WI38 (cell line): ENCODE measurements around the gene ERG.

Source experiments
- H3K4me3 ChIP-seq: 2 replicates; pipeline ENCODE4 v1.5.1; 2011; ENCODE audit warnings: low read depth, mild to moderate bottlenecking, control low read depth, low read length
- TF ChIP-seq, protein P1 (sequence below): IDR thresholded peaks from 2 replicates; pipeline ENCODE4 v1.5.1; 2012; ENCODE audit warnings: low read depth, mild to moderate bottlenecking, control low read depth, low read length

ERG gene

DNA sequence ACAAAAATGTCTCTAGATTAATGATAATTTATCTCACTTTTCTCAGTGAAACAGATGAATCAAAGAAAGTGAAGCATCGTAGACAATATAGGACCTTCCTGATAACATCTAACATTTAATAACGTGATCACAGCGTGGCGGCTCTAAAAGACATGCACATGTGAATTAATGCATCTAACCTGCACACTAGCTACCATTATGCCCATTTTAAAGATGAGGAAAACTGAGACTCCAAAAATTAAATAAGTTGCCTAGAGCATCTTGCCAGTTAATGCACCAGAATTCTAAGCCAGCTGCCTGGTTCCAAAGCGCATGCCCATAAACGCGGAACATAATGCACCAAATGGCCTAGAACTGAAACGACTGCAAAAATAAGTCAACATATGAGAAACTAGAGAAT is 23.5 kb downstream of the ERG start:
- no peak overlapping the region for H3K4me3 ChIP-seq
- TF ChIP-seq, protein P1, sequence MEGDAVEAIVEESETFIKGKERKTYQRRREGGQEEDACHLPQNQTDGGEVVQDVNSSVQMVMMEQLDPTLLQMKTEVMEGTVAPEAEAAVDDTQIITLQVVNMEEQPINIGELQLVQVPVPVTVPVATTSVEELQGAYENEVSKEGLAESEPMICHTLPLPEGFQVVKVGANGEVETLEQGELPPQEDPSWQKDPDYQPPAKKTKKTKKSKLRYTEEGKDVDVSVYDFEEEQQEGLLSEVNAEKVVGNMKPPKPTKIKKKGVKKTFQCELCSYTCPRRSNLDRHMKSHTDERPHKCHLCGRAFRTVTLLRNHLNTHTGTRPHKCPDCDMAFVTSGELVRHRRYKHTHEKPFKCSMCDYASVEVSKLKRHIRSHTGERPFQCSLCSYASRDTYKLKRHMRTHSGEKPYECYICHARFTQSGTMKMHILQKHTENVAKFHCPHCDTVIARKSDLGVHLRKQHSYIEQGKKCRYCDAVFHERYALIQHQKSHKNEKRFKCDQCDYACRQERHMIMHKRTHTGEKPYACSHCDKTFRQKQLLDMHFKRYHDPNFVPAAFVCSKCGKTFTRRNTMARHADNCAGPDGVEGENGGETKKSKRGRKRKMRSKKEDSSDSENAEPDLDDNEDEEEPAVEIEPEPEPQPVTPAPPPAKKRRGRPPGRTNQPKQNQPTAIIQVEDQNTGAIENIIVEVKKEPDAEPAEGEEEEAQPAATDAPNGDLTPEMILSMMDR, result no peak

DNA sequence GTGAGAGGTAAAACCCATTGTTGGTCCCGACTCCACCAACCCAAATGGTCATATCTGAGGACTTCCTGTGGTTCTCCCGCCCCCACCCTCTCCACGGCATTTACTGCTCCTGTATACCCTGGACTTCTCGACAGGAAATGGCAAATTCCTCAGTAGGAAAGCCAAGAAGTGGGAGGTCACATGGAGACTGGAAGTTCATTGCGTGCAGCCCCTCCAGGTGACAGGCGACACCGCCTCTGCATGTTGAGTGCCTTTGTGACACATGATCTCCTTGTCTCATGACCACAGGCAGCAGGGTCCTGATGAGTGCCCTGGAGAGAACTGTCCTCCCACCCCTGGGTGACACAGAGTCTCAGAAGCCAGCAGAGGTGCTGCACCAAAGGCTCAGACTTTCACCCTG is 24.2 kb downstream of the ERG start:
- TF ChIP-seq, protein P1, result no peak
- H3K4me3 ChIP-seq, result no peak overlapping the region

DNA sequence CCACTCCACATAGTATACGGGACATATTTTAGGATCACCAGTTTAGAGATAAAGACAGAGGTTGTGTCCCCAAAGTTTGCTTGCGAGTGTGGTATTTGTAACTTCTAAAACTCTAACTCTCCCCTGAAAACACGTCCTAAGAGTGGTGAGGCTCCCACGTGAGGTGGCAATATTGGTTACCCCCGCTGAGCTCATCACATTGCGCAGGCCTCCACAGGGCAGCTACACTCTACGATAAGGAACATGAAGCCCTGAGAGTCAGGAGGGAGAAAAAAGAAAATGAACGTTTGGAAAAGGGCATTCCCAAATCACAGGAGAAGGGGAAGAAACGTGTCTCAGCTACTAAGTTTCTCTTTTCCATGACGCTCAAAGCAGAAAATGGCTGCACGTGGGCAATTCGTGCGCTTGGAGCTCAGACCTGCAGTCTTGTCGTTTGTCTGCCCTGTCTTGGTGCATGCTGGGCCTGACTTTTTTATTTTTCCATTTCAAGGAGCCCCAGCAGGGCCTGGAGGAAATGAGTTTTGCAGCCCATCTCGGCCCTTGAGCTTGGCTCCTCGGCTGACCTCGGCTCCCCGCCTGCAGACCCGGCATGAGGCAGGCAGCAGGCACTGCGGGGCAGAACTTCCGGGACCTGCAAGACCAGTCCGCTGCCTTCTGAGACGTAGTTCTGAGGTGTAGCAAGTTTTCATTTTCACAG is 25.7 kb downstream of the ERG start:
- TF ChIP-seq, protein P1, result no peak
- no peak overlapping the region for H3K4me3 ChIP-seq

DNA sequence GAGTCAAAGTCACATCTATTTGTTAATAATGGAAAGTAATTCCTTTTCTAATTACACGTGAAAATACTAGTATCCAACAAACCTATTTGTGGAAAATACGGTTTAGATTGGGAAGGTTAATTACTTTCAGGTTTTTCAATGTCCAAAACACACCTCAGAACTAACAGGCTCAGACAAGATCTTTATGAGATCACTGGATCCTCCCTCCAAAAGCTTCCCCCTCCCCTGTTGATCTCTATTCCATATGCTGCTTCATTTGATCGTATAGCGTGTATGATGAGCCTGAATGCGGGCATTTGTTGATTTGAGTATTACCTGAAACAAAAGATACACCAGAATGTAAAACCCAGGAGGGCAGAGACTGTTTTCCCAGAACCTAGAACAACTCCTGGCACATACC is 26.5 kb downstream of the ERG start:
- TF ChIP-seq, protein P1, result no peak
- no peak overlapping the region for H3K4me3 ChIP-seq

DNA sequence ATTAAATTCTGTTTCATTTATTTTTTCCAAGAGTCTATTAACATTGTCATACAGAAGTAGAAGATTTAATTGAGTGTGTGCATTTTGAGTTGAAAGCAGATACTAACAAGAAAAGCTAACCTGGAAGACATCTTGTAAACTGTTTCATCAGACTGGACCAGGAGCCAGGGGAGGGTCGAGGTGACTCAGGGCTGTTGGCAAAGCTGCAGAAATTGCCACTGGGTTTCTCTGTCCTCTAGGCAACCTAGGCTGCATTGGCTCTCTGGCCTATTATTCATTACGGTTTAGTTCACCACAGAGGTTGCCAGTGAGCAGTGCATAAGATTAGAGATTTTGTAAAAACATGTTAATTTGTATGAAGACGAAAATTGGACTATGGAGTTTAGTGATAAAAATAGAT is 27.5 kb downstream of the ERG start:
- no peak overlapping the region for H3K4me3 ChIP-seq
- TF ChIP-seq, protein P1, result no peak

DNA sequence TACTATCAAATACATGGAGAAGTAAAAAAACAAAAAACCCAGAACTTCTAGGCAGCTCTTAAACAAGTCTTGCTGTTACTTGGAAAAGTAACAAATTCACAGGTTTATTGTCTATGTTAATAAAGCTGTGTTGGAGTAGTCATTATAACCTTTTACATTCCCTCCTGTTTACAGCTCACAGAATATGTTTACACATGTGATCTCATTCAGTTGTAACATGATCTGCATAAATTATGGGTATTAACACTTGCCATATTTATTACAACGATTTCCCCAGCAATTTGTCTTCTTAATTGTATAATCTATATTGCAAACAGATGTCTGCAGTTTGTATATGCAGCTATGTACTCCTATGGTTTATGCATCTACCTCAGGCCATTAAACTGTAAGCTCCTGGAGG is 28.6 kb downstream of the ERG start:
- no peak overlapping the region for H3K4me3 ChIP-seq
- TF ChIP-seq, protein P1, result no peak

DNA sequence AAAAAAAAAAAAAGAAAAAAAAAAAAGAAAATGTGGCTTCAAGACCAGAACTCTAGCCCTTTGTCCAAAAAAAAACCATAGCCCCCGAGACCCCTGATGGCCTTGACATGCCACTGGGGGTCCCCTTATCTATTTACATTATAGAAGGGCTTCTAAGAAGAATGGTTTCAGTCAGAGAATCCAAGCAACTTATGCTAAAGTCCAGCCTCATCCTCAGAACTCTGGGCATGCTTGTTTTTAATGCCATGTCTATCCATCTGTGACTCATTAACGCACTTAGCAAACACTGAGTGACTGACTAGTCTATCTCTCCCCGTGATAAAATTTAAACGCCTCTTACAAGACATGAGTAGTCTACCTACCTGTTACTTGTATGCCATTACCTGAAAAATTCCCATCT is 29.3 kb downstream of the ERG start:
- TF ChIP-seq, protein P1, result no peak
- no peak overlapping the region for H3K4me3 ChIP-seq
